ENCODE data around the gene LRRC43. TPM values are rescaled to one million over a fixed set of nuclear protein-coding genes. Genes with fewer than 3 reads are reported as not detected.
A peak's percentile ranks its signal among the peaks of the same experiment; 100 is the strongest.

LRRC43 gene
- total RNA-seq, 1 donor = 1.7 TPM

DNA sequence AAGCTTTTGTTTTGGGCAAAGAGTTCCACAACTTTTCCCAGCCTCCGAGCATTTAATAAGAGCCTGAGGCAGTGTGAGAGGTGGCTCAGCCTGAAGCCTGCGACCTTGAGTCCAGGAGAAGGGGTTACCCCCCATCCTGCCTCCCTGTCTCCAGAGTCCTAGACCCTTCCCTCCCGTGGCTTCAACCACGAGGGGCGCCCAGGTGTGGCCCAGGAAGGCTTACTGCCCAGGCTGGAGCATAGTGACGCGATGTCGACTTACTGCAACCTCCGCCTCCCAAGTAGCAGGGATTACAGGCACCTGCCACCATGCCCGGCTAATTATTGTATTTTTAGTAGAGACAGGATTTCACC is 641 bp downstream of the LRRC43 start:
- no peak for DNase-seq (ENCODE audit: low read depth)
- H3K4me3 ChIP-seq (ENCODE audit: low read depth, low read length) = peak overlapping the region; percentile 58
- TF ChIP-seq, protein P1, sequence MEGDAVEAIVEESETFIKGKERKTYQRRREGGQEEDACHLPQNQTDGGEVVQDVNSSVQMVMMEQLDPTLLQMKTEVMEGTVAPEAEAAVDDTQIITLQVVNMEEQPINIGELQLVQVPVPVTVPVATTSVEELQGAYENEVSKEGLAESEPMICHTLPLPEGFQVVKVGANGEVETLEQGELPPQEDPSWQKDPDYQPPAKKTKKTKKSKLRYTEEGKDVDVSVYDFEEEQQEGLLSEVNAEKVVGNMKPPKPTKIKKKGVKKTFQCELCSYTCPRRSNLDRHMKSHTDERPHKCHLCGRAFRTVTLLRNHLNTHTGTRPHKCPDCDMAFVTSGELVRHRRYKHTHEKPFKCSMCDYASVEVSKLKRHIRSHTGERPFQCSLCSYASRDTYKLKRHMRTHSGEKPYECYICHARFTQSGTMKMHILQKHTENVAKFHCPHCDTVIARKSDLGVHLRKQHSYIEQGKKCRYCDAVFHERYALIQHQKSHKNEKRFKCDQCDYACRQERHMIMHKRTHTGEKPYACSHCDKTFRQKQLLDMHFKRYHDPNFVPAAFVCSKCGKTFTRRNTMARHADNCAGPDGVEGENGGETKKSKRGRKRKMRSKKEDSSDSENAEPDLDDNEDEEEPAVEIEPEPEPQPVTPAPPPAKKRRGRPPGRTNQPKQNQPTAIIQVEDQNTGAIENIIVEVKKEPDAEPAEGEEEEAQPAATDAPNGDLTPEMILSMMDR (IDR thresholded peaks at IDR 0.05; ENCODE audit: insufficient read depth, low read depth, low read length) = no peak

DNA sequence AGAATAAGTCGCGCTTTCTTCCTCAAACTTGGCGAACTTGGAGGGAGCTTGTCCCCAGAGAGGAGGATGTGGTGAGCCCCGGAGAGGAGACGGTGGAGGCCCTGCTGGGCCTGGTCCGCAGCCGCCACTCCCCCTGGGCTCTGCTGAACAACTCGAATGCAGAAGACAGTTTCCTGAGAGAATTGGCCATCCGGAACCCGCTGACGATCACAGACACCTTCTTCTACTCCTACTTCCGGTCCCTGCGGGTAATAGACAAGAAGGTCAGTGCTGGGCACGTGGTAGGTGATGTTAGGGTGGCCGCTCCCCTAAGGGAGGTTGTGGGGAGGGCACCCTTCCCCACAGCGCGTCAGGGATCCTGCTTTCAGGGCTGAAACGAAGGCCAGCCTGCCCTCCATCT is 1.6 kb downstream of the LRRC43 start:
- no peak for DNase-seq (ENCODE audit: low read depth)
- H3K4me3 ChIP-seq (ENCODE audit: low read depth, low read length) = no peak overlapping the region
- TF ChIP-seq, protein P1 (IDR thresholded peaks at IDR 0.05; ENCODE audit: insufficient read depth, low read depth, low read length) = no peak

DNA sequence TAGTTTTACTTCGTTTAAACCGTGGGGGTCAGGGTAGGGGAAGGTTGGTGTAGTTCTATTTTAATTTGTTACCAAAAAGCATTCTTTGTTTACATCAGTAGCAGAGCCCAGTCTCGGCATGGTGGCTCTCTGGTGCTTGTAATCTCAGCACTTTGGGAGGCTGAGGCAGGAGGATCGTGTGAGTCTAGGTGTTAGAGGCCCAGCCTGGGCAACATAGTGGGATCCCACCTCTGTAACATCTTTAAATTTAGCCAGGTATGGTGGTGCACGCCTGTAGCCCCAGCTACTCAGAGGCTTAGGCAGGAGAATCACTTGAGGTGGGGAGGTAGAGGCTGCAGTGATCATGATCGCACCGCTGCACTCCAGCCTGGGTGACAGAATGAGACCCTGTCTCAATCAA is 2.2 kb downstream of the LRRC43 start:
- TF ChIP-seq, protein P1 (IDR thresholded peaks at IDR 0.05; ENCODE audit: insufficient read depth, low read depth, low read length) = no peak
- no peak for DNase-seq (ENCODE audit: low read depth)
- H3K4me3 ChIP-seq (ENCODE audit: low read depth, low read length) = no peak overlapping the region

DNA sequence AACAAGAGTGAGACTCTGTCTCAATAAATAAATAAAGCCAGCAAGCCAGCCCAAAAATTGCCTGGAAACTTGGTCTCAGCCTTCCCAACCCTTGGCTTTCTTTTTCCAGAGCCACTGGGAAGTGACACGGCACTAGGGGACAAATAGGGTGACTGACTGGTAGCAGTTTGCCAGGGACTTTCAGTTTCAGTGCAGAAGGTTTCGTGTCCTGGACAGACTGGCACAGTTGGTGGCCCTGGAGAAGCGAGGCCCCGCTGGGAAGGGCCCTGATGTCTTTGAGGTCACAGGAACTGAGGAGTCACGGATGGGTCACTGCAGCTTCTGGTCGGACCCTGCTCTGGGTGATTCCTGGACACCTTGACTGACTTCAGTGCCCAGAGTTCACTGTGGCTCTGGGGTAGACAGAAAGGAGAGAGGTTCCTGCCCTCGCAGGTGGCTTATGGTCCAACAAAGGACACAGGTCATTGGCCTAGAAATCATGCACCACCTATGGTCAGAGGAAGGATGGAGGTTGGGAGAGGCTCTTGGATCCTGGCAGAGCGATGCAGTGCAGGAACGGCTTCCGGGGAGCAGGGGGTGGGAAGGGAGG is 2.7 kb downstream of the LRRC43 start:
- TF ChIP-seq, protein P1 (IDR thresholded peaks at IDR 0.05; ENCODE audit: insufficient read depth, low read depth, low read length) = no peak
- H3K4me3 ChIP-seq (ENCODE audit: low read depth, low read length) = no peak overlapping the region
- DNase-seq (ENCODE audit: low read depth) = no peak

DNA sequence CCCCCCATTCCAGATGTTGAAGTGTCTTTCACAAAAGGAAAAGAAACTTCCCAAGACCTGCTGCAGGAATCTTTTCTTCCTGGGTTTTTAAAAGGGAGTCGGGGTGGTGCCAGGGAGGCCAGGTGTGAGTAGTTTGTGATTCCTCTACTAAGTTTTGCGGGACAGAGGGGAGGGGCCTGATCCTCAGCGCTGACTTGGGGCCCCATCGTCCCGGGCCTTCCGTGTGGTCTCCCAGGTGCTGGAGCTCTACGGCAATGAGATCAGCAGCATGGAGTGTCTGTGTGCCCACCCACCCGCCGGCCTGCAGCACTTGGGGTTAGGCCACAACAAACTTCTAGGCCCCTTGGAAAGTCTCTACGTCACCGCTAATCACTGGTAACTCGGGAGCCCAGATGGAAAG is 4.5 kb downstream of the LRRC43 start:
- TF ChIP-seq, protein P1 (IDR thresholded peaks at IDR 0.05; ENCODE audit: insufficient read depth, low read depth, low read length) = no peak
- H3K4me3 ChIP-seq (ENCODE audit: low read depth, low read length) = no peak overlapping the region
- DNase-seq (ENCODE audit: low read depth) = no peak

DNA sequence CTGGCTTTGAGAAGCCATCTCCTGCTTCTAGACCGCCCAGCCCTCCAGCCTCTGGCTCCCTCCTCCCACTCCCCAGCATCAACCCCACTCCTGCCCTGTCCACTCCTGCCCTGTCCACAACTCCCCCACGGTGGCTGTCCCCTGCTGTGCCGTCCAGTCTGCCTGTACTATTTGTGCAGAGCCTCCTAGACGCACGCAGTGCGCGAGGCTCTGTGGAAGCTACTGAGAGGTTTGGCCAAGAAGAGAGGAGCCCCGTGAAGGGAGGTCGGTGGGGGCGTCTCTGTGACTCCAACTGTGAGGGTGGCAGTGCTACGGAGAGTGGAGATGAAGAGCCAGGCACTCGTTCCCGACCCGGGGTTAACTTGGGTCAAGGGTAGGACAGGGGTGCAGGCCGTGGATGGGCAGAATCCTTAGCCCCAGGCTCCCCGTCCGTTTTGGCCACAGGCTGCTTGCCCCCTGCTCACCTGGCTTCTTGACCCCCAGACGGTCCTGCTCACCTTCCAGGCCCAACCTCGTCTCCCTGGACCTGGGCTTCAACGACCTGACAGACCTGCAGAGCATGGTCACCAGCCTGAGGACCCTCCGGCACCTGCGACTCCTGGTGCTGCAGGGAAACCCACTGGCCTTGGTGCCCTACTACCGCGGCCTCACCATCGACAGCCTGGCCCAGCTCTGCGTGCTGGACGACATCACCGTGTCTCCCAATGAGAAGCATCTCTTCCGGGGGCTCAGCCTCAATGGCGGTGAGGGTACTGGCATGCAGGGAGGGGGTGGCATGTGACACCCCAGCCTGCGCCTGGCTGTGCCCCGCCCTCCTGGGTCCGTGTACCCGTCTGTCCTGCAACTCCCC is 6.9 kb downstream of the LRRC43 start:
- H3K4me3 ChIP-seq (ENCODE audit: low read depth, low read length) = no peak overlapping the region
- no peak for DNase-seq (ENCODE audit: low read depth)

More for the DNA sequence above, 6.9 kb downstream of the LRRC43 start:
- TF ChIP-seq, protein P1 (IDR thresholded peaks at IDR 0.05; ENCODE audit: insufficient read depth, low read depth, low read length) = no peak

Data from fibroblast of villous mesenchyme (primary cell).